COR-L47 (cell line): Measurements from ENCODE around the gene ASTN2.
A peak's percentile ranks its signal among the peaks of the same experiment; 100 is the strongest.
"Not testable (repeated sequence)": the region's sequence is repeated elsewhere in the genome, so short reads cannot be mapped to it uniquely, and the experiment has no call there.

Source experiments
- DNase-seq: peaks from one replicate; lab custom pipeline; 2025; lab: John Stamatoyannopoulos, UW

The ASTN2 gene

GRCh38 chr9:117076571-117077290 is 338.1 kb downstream of the ASTN2 start:
- DNase-seq: no peak

GRCh38 chr9:117075636-117076035 is 339.2 kb downstream of the ASTN2 start:
- no peak for DNase-seq

DNA sequence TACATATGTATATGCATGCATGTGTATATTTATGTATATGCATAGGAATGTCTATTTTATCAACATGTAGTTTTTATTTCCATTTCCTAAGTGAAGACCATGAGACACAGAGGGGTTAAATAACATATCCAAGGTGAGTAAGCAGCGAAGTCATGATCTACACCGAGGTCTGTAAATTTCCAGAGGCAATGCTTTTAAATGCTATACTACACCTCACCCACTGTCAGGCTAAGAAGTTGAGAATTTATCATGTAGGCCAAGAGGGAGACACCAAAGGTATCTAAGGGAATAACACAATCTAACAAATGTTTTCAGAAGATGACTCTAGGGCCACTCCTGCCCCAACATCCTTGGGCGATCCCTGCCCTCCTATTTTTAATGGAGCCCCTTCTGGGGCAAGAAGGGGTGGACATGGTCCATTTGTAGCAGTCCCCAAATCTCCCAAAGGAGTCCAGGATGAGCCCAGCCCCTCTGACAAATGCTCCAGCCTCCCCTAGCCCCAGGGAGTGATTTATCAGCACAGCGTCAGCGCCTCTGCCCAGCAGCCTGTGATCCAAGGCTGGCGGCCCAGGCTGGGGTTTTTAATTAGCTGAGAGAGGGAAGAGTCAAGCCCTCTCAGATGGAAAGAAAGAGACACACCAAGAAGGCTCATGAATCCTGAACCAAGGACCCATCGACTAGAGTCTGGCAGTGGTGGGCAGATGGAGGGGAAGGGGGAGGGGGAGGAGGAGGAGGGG is 339.9 kb downstream of the ASTN2 start:
- no peak for DNase-seq

DNA sequence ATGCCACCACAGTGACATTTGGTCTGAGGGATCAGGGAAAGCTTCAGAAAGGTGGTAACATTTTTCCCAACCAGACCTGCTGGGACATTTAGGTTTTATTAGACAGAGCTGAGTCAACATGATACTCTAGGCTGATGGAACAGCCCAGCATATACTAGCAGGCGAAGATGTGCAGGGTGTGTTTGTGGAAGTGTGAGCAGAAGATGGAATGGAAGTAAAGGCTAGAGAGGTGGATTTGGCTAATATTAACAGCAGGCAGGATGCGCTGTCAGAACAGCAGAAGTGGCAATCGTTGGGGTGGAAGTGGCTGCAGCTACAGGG is 340.6 kb downstream of the ASTN2 start:
- no peak for DNase-seq

- peak; percentile 40 for DNase-seq
Measured at GRCh38 chr9:117073539-117074341, 341.1 kb downstream of the ASTN2 start.

GRCh38 chr9:117073071-117073470 is 341.8 kb downstream of the ASTN2 start:
- DNase-seq: no peak

GRCh38 chr9:117072216-117072615 is 342.6 kb downstream of the ASTN2 start:
- DNase-seq: no peak

DNA sequence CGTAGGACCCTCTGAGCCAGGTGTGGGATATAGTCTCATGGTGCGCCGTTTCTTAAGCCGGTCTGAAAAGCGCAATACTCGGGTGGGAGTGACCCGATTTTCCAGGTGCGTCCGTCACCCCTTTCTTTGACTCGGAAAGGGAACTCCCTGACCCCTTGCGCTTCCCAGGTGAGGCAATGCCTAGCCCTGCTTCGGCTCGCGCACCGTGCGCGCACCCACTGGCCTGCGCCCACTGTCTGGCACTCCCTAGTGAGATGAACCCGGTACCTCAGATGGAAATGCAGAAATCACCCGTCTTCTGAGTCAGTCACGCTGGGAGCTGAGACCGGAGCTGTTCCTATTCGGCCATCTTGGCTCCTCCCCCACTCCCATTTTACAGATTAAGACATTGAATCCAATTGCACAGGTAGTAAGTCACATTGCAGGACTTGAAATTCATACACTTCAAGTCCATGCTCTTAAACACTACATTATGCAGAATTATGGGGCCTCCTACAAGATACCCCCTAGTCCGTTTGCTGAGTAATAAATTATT is 343.1 kb downstream of the ASTN2 start:
- not testable (repeated sequence) for DNase-seq

DNA sequence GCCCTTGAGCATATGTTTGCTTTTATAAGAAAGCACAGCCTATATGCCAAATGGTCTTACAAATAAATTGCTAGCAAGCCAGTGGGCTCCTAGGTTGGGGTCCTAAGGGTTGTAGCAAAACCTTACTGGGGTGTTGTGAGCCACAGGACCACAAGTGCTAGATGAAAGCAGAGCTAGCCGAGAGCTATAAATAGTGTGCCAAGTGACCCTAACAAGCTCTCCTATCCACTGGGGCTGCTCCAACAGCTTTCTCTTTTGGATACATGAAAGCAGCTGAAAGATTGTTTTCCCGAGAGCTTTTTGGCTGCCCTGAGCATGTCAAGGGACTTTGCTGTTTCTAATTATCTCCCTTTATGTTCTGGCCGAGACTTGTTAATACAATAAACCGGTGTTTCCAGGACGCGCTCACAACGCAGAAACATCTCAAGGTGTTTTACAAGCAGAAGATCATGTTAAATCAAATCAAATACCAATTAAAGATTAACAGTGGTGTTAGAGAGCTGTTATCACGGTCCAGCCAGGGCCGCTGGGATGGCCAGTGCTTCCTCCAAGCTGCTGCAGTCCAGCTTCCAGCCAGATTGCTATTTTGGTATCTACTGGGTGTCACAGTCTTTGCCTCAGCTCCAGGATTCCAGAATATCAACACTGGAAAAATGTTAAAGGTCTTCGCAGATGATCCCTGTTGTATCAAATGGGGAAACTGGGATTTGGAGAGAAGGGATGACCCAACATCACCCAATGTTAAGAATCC is 351.0 kb downstream of the ASTN2 start:
- DNase-seq: no peak

DNA sequence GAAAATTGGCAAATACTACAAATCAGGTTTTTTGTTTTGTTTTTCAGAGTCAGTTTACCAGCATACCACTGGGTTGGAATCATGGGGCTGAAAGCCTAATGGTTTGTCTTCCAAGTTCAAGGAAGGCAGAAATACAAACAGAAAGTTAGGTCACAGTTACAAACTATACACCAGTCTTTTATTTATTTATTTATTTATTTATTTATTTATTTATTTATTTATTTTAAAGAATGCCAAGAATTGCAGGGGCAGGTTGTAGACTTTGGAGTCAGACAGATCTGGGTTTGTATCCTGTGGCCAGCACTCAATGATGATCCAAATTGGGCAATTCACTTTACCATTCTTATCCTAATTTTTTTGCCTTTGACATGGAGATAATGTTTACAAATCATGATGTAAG is 353.9 kb downstream of the ASTN2 start:
- no peak for DNase-seq

GRCh38 chr9:117050007-117050406 is 364.9 kb downstream of the ASTN2 start:
- DNase-seq: no peak

DNA sequence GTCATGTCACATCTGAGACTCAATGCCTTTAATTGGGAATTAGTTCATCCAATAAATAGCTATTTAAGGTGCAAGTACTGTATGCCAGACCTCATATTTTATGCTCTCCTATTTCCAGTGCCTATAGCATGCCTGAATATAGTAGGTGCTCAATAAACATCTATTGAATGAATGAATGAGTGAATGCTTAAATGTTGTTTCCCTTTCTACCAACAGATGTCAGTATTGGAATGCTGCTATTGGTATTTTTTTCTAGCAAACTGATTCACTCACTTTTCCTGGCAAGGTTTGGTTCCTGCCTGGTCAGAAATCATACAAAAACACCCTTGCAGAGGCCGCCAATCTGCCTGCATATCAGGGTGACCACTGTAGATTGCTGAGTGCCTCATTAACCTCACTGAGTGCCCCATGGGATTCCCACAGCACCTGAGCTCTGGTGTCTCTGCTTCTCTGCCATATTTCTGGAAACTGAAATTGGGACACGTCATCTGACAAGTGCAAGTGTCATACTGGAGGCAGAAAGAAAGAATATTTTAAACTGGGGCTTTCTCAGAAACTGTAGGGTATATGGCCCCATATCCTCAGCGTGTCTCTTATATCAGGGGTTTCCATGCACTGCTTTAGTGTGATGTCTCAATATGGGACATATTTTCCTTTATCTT is 368.1 kb downstream of the ASTN2 start:
- DNase-seq: no peak

DNA sequence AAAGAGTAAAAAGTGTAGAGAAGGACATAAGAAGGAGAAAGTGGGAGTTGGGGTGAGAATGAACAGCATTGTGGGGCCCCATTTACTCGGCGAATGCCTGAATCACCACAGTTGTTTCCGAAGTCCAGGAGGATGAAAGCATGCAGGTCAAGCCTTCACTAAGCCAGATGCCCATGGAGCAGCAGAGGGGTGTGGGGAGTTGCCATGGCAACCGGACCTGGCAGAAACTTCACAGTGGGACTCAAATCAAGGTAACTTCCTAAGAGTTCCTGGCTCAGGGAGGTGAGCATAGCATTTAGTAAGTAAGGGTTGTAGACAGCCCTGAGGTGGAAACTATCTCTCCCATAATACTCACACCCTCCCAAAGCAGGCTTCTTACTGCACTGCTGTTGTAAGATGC is 370.6 kb downstream of the ASTN2 start:
- no peak for DNase-seq

GRCh38 chr9:117043159-117043558 is 371.7 kb downstream of the ASTN2 start:
- DNase-seq: no peak

DNA sequence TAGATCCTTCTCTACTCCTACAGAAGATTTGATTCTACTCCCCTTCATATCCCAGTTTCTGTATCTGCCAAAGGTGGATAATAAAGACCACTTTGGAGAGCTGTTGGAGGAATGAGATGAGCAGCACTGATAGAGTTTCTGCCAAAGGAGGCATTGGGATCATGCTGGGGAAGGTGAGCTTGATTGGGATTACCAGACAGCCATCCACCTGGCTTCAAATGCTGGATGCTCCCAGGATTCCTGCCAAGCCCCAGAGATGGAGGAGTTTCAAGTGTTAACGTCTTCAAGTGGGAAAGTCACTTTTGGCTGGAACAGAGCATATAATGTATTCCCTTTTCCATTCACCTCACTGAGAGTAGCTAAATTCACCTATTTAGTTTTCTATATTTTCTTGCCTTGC is 379.3 kb downstream of the ASTN2 start:
- DNase-seq: no peak

DNA sequence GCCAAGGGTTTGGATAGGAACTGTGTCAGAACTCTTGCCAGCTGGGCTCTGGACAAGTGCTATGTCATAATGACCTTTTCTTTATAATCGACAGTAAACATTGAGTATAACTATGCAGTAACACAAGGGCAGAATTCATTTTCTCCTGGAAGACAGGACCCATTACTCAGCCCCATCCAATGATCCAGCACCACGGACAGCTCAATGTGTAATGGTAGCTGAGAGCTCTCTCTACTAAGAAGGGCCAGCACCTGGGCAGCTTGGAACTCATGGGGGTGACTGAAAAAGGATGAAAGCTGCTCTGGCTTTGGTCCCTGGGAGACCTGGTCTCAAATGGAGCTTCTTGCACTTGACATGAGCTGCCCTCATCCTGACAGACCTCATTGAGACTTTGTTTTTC is 380.0 kb downstream of the ASTN2 start:
- no peak for DNase-seq

DNA sequence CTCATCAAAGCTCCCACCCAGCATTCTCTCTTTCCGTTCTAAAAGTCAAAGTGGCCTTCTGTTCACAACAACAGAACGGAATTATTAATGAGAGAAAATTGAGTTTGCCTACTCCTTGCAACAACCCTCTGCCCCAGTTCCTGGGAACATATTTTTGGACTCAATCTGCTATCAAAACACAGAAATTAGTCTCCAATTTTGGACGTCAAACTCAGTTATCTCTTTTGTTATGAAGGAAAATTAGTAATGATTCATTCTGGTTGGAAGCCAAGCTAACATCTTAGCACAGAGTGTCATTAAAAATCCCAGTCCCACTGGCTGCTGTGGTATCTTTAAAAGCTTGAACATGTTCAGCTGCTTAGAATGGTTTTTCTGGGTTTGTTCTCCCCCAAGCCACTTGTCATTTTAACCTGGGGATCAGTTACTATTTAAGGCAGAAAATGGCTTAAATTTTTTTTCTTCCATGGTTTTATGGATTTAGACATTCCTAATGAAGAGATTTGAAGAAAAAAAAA is 384.5 kb downstream of the ASTN2 start:
- no peak for DNase-seq

DNA sequence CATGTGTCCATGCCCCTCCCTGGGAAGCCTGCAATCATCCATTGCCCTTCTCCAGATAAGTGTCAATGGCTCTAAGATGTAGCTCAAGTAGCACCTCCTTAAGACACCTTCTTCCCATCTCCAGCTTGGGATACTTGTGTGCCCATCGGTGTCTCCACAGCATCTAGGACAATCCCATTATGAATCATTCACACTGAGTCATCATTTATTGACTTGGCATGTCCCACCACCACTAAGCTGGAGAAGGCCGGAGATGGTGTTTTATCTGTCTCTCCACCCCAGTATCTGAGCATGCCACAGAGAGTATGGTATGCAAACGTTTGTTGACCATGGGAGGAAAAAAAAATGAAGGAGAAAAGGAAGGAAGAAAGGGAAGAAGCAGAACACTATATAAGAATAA is 385.5 kb downstream of the ASTN2 start:
- DNase-seq: no peak

GRCh38 chr9:117028103-117028858 is 386.6 kb downstream of the ASTN2 start:
- DNase-seq: no peak

DNA sequence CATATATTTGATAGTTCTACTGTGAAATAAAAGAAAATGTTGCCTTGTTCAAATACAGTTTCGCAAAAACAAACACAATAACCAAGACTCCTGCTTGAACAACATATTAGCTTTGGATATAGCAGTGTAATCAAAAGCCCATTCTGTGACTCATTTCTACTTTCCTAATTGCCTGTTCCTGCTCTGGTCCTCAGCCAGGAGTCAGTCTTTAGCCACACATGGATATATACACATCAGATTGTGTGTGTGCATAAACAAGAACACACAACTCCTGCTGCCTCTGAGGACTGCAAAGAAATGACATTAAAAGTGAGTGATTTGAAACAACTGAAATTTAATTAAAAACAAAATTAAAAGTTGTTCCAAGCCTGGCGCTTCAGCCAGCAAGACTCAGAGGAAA is 393.0 kb downstream of the ASTN2 start:
- DNase-seq: no peak
